NCI-H187 (cell line): ENCODE measurements around the gene LRSAM1.

Experiments used
- DNase-seq, 2 experiments: peaks; one replicate each; lab custom pipeline; 2025; lab: John Stamatoyannopoulos, UW

Gene LRSAM1

GRCh38 chr9:127497656-127498290 lies 46.5 kb downstream of the LRSAM1 start:
- no peak for DNase-seq

- DNase-seq = no peak
These were observed 47.0 kb downstream of the LRSAM1 start for GRCh38 chr9:127498298-127498697.

- no peak for DNase-seq
These were observed 49.1 kb downstream of the LRSAM1 start for GRCh38 chr9:127500399-127500798.

- no peak for DNase-seq
These were observed 49.6 kb downstream of the LRSAM1 start for GRCh38 chr9:127500862-127501261.

- DNase-seq = no peak
These were observed 50.6 kb downstream of the LRSAM1 start for GRCh38 chr9:127501821-127502343.

GRCh38 chr9:127502706-127503378 lies 51.5 kb downstream of the LRSAM1 start:
- DNase-seq = no peak

- DNase-seq = no peak
These were observed 52.1 kb downstream of the LRSAM1 start for GRCh38 chr9:127503379-127503921.

GRCh38 chr9:127503947-127504886 lies 52.9 kb downstream of the LRSAM1 start:
- DNase-seq = no peak

- no peak for DNase-seq
These were observed 53.6 kb downstream of the LRSAM1 start for GRCh38 chr9:127504887-127505251.

- no peak for DNase-seq
These were observed 54.2 kb downstream of the LRSAM1 start for GRCh38 chr9:127505396-127506116.

- no peak for DNase-seq
These were observed 55.0 kb downstream of the LRSAM1 start for GRCh38 chr9:127506117-127506813.

GRCh38 chr9:127506814-127507750 lies 55.8 kb downstream of the LRSAM1 start:
- no peak for DNase-seq

- no peak for DNase-seq
These were observed 56.7 kb downstream of the LRSAM1 start for GRCh38 chr9:127507751-127508648.

GRCh38 chr9:127508901-127509260 lies 57.6 kb downstream of the LRSAM1 start:
- DNase-seq = no peak

GRCh38 chr9:127509261-127509954 lies 58.1 kb downstream of the LRSAM1 start:
- DNase-seq = no peak

GRCh38 chr9:127509955-127510299 lies 58.6 kb downstream of the LRSAM1 start:
- no peak for DNase-seq

GRCh38 chr9:127514468-127514867 lies 63.2 kb downstream of the LRSAM1 start:
- DNase-seq = no peak
